ENCODE measurements around the gene IGFLR1.

Gene IGFLR1

DNA sequence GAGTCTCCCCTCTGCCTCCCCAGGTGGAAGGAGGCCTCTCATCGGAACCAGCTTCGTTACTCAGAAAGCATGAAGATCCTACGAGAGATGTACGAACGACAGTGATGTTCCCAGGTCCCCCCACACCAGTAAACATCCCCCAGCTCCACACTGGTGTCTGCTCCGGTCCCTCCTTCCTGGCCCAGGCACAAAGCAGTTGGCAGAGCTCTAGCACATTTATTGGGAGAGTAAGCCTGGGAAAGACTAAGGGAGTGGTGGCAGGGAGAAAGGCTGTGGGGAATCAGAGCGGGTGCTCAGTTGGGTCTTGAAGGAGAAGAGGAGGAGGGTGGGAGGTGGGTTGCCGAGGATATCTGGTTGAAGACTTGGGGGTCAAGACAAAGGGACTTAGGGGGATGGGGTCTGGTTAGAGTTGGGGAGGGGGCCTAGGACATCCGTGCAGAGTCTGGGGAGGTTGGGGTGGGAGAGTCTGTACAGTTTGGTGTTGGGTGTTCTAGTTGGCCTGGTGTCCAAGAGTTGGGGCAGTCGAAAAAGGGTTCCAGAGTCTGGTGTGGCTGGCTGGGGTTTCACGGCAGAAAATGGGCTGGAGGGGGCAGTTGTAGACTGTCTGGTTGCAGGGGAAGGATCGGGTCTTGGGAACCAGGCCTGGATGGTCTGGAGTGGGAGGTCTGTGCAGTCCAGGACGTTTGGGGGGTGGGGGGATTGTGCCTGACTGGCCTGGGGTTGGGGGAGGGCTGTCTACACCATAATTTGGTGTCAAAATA lies 12.3 kb upstream of the IGFLR1 start:
- DNase-seq: no peak

DNA sequence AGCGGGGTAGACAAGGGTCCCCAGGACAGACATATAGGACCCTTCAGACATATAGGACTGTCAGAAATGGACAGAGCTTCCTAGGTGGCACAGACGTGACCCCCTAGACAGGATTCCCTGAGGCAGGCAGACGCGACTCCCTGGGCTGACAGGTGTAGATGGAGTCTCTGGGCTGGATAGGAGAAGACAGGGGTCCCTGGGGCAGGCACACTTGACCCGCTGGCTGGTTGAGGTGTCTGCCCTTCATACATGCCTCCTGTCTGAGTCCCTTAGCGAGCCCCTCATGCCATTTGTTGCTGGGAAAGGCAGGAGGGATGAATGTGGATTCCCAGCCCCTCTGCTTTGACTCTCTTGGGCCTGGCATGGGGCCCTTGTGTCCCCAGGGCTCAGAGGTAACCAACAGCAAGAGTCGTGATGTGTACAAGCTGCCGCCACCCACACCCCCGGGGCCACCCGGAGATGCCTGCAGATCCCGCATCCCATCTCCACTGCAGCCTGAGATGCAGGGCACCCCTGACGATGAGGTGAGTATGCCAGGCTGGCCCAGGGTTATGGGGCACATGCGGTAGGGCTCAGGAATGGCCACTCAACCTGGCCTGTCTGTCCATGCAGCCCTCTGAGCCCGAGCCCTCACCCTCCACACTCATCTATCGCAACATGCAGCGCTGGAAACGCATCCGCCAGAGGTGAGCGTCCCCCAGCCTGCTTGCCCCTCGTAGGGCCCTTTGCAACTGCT lies 11.6 kb upstream of the IGFLR1 start:
- no peak for DNase-seq

DNA sequence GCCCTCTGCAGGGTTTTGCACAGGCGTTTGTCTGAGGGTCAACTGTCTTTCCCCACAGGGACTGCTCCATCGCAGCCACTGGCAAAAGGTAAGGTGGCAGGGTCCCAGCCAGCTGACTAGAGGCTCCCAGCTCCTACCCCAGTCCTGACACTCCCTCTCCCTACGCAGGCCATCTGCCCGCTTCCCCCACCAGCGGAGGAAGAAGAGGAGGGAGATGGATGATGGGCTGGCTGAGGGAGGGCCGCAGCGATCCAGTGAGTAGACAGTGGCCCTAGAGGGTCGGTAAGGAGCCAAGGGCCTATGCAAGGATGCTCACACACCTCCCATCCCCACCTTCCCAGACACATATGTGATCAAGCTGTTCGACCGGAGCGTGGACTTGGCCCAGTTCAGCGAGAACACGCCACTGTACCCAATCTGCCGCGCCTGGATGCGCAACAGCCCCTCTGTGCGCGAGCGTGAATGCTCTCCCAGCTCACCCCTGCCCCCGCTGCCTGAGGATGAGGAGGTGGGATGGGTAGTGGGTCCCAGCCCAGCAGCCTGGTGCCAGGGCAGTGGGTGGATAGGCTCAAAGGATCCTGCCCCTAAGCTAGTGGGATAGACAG lies 10.6 kb upstream of the IGFLR1 start:
- no peak for DNase-seq

DNA sequence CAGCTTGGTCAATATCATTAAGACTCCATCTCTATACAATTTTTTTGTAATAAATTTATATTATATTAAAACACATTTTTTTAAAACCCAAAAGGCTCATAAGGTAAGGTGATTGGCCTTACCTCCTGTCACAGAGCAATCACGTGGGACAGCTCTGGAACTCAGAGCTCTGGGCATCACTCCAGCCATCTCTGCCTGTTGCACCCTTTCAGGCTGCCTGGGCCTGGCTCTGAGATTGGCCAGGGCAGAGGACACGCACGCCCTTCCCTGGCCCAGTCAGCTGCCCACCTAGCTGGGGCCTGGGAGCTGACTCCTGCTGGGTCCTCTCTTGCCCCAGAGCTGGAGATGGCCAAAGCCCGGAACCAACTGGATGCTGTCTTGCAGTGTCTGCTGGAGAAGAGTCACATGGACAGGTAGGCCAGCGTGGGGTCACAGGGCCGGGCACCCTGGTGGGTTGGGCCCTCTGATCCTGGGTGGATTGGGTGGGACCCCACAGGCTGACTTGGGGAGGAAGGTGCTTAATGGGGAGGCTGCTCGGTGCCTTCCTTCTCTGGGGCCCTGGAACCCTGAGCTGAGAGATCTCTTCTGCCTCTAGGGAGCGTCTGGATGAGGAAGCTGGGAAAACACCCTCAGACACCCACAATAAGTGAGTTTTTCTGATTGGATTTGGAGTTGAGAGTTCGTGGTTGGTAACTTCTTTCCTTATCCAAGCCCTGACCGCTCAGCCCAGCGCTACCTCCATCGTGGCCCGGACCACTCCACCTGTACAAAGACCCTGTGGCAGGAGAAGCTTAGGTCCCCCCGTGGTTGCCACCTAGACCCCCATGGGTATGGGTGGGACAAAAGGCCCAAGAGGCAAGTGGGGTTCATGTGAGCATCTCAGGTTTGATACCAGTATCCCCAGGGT lies 9.8 kb upstream of the IGFLR1 start:
- DNase-seq: no peak

DNA sequence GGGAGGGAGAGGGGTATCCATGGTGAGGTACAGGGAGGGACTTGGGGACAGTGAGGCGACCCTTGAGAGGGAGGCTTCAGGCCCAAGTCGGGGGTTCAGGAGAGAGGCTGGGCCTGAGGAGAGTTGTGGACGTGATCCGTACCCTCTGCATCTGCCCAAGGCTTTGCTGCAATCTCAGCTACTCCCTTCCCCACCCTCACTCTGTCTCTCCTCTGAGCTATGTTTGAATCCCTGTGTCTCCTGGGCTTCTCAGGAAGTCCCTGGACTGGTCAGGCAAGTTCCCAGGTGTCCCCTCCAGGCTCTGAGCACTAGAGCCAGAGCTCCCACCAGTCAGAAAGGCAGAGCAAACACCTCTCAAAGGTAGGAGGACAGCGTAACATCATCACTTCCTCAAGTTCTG lies 7.9 kb upstream of the IGFLR1 start:
- no peak for DNase-seq

DNA sequence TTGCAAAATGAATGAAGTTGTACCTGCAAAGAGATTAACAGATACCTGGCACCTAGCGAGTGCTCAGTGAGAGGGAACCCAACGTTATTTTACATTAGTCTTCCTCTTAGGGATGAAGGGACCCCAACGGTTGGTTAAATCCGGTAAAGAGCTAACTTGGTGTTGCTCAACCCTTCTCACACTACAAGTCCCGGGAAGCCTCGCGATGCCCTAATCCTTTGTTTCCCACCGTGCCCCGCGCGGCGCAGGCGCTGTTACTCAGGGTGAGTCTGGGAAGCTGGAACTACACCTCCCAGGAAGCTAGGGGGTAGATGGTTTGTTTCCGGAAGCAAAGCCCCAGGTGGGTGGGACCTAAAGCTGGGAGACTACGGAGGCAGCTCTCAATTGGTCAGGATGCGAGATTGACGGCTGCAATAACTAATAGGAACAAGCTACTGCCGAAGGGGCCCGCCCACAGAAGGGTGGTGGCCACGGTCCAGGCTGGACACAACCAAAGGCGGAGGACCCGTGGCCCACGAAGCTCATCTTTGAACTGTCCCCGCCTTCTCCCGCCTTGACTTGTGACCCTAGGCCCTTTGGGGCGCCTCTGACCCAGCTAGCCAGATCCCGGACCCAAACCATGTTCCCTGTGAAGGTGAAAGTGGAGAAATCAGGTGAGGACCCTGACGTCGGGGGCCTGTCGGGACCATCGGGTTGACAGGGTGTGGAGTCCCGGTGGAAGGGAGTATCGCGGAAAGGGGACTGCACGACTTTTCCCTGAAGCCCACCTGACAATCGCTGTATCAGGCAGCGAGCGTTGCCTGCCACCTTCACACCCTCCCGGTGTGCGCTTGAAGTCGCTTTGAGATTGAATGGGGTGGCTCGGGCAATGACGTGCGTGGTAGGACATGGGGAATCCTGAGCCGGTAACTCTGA lies 6.1 kb upstream of the IGFLR1 start, which contains the start of gene LIN37:
Gene LIN37 (plus strand): TSS at position 471 of the 915 bp plus-strand sequence. CDS start 149 bp downstream, at position 620.
- peak; percentile 100 for DNase-seq

DNA sequence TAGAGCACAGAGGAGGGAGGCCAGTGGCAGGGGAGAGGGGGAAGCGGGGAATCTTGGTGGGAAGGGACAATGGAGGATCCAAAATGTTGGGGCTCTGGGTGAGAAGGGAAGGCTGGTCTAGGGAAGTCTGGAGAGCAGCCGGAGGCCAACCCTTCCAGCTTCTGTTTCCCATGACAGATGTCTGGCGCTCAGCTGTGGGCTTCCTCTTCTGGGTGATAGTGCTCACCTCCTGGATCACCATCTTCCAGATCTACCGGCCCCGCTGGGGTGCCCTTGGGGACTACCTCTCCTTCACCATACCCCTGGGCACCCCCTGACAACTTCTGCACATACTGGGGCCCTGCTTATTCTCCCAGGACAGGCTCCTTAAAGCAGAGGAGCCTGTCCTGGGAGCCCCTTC lies 4.3 kb upstream of the IGFLR1 start:
- no peak for DNase-seq

DNA sequence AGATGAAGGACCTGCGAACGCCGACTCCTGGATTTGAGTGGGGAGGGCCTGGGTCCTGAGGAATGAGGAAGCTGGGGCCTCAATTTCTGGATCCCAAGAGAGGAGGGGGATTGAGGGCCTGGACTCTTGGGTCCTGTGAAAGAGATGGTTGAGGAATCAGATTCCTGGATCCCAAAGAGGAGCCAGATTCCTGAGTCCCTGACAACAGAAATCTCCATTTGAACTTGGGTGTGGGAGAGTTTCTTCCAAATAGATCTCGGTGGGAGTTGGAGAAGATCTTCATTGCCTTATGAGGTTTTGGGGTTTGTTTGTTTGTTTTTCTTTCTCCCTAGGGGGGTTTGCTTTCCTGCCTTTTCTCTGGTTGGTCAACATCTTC lies 3.8 kb upstream of the IGFLR1 start:
- no peak for DNase-seq

DNA sequence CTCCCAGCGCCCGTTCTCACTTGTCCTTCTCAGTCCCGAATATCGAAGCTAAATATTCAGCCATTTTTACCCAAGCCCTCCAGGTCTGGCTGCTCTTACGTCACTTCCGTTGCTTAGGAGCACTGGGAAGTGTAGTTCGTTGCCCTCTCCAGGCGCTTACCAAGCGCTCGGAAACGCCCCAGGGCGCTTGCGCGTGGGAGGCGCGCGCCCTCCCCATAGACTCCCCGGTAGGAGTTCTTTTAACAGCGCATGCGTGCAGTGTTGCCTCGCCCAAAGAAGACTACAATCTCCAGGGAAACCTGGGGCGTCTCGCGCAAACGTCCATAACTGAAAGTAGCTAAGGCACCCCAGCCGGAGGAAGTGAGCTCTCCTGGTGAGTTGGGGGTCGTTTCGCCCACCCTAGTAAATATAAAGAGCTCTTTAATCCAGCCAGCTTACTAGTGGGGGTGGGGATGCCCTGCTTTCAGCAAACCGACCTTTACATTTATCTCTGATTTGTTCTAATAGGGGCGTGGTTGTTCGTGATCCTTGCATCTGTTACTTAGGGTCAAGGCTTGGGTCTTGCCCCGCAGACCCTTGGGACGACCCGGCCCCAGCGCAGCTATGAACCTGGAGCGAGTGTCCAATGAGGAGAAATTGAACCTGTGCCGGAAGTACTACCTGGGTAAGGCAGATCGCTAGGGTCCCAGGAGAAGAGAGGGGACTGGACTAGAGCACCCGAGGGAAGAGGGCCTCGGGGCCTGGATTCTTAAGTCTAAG lies 3.3 kb upstream of the IGFLR1 start, which contains the start of the genes PSENEN and U2AF1L4:
Gene PSENEN (plus strand): TSS at position 324 of the 759 bp plus-strand sequence. CDS start 280 bp downstream, at position 604.
Gene U2AF1L4 (minus strand): TSS at position 91 of the 759 bp plus-strand sequence. CDS start 27 bp downstream, at position 64.
- peak; percentile 100 for DNase-seq

DNA sequence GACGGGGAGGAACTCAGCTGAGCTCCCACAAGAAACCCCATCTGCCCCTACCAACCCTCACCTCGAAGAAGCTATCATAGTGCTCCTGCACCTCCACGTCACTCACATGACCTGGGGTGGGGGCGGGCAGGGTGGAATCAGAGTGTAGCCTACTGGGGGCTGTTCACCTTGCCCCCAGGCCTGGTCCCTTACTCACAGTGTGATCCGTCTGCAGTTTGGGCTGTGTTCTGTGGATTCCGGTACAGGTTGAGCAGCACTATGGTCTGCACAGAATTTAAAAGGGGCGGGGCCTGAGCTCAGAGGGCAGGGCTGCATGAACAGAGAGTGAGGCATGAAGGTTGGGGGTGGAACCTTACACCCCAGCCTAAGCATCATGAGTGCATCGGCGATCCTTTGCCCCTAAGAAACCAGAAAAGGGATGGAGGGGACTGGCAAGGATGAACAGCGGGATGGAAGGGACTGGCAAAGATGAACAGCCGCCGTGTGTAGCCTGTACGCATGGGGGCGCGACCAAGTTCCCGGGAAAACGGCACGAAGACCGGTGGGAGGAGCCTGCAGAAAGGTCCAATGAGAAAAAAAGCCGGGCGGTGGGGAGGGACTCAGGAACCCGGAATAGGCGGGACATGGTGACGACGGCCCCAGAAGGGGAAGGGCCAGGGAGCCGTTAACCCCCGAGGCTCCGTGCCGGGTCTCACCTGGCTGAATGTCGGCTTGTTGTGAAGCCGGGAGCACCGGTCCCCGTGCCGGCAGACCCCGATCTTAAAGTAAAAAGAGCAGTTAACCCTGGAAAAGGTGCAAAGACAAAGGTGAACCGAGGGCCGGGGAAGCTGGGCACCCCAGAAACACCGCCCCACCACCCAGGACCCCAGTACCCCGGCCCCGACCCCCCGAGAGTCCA lies 2.4 kb upstream of the IGFLR1 start:
- DNase-seq: peak; percentile 97

DNA sequence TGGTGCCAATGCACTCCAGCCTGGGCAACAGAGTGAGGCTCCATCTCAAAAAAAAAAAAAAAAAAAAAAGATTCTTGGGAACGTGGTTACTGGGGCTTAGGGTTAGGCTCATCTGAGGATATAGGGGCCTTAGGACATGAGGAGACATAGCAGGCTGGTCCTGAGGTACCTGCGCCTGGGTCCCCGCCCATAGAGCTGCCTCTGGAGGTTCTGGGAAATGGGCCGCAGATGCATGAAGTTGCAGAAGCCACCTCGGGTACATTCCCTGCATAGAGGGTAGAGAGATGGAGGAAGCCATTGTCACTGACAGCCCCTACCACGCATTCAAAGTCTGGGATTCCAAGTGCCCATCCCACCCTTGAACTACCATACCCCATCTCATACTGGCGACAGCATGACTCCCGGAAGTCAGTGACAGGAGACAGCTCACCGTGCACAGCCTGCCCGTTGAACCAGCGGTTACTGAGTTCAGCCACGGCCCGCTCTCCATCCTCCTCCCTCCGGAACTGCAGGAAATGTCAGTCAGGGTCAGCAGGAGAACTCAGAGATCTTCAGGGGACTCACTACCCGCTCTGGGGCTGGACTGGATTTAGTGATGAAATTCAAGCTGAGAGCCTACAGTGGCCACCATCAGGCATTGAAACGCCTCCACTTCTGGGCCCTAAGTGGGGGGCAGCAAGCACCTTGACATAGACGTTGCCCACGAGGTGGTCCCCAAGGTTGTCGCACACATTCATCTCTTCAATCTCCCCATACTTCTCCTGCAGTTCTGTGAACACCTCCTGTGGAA lies 1.6 kb upstream of the IGFLR1 start:
- DNase-seq: no peak

DNA sequence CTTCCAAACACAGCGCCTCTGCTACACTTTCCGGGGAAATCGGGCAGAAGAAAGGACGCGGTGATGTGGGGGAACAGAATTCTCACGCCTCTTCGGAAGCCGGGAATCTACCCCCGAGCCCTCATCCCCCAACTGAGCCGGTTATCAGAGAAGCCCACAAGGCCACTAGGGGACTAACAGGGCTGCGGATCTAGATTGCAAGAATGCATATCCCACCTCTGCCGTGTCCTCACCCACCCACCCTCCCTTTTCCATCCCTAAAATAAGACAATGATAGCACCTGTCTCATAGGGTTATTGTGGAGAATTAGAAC lies 1.1 kb downstream of the IGFLR1 start:
- DNase-seq: no peak

DNA sequence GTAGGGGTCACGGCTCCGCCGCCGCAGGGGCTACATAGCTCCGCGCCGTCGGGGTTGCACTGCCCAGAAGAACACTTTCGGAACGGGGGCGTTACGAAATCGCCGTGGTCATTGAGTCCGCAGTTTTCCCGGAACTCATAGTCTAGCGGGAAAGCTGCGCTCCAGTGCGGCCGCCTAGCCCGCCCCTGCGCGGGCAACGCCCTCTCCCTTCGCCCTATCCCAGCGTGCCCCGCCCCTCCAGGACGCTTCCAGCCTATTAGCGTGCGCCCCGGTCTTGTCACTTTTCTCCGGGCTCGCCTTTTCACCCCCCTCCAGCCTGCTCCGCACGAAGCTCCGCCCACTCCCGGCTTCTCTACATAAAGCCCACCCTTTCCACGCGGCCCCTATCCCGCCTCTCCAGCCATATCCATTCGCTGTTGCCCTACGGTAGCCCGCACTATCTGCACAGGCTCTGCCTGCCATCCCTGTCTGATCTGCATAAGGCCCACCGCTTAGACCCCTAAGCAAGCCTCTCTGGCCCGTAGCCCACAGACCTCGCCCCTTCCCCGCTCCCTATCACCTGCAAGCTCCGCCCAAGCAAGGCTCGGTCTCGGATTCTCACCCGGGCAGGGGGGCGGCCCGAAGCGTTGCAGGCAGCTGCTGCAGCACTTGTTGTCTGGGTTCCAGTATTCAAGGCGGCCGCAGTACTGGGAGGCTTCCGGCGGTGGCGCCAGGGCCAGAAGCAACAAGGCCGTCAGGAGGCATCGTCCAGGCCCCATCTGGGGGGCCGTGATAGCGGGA lies 1.6 kb downstream of the IGFLR1 start:
- peak; percentile 99 for DNase-seq

DNA sequence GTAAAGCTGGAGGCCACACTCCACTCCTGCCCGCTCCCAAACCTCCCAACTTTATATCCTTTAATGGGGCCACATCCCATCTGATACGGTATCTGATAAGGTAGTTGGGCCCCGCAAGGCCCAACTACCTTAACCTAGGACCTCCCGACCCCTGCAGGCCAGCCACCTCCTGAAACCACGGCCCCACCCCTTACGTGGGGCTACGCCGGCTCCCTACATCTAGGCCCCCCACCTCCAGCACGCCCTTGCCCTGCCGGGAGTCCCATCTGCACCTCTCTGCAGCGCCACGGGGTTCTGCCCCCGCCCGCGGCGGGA lies 2.2 kb downstream of the IGFLR1 start:
- DNase-seq: no peak

DNA sequence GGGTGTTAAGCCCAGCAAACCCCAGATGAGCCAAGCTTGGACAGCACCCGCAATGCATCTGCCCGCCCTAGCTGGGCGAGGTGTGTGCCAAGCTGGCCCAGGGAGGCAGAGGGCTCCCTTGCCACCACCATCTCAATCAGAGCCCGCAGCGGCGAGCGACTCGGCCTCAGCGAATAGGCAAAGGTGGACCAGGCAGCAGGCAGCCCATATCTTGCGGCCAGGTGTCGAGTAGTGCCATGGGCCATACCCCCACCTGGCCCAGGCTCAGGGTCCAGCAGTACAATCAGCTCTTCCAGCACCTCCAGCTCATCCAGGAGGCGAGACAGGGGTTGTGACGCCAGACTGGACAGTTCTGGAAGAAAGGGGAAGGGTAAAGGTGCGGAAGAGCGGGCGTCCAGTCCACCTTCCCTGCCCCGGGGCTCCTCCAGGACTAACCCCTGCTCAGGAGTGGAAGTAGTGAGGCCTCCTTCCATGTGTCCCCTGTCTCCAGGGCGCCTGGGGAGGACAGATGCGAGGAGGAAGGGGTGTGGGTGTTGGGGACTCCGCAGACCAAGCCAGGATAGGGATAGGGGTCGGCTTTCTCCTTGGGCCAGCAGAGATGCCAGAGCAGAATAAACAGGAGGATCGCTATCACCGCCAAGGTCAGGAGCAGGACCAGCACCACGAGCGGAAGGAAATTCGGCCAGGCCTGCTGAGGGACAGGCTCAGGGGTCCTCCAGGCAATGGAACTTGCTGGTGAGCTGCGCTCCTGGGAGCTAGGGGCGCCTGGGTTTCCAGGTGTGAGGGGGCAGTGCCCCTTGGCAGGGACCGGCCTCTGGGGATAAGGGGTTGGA lies 2.8 kb downstream of the IGFLR1 start:
- DNase-seq: no peak

DNA sequence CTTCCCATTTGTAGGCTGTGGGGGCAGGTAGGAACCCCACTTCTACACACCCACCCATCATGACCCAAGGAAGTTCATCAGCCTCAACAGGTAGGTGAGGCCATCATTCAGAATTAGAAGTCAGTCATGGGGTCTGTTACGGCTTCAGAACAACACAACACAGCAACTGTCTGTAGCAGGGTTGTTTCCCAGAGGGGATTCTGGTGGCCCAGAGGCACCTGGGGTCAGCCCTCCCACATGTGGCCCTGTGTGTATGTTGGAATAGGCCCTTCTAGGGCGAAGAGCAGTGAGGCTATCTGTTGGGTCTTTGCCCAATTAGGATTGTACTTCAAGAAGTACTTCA lies 3.4 kb downstream of the IGFLR1 start:
- DNase-seq: no peak
